Measurements from ENCODE around the gene AANAT.
"Not testable (repeated sequence)": the region's sequence is repeated elsewhere in the genome, so short reads cannot be mapped to it uniquely, and the experiment has no call there.

AANAT gene

GRCh38 chr17:76491271-76492122 lies 24.1 kb downstream of the AANAT start:
- DNase-seq, result no peak

DNA sequence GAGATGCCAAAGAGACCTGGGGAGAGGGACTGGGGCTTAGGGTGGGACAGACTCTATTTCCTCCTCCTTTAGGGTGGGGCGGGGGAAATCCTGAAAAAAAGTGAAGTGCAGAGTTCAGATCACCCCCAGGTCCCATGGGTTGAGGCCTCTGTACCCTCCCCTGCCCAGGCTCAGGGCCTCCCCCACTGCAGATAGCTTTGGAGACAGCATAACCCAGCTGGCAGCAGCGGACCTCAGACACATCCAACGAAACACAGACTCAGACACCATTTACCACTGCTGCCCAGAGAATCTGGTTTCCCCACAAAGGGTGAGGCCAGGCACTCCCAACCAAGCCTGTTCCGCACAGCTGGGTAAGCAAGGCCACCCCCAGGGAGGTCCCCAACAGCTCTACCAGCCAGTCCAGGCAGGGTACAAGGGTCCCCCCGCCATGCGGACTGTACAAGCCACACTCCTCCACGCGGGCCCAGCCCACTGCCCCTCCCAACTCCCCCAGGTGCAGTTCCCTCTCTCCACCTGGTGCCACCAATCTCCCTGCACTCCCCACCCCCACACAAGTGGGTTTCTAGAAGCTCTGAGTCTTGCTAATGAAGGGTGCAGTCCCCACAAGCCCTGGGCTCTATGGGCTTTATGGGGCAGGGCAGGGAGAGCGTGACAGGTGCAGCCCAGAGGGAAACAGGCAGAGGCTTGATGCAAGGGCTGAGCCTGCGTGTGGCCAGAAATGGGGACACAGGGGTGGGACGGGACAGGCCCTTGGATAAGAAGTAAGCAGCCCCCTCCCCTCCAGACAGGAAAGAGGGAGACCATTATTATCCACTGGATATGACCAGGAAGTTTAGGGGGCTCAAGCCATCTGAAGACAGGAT lies 25.0 kb downstream of the AANAT start:
- no peak for DNase-seq

DNA sequence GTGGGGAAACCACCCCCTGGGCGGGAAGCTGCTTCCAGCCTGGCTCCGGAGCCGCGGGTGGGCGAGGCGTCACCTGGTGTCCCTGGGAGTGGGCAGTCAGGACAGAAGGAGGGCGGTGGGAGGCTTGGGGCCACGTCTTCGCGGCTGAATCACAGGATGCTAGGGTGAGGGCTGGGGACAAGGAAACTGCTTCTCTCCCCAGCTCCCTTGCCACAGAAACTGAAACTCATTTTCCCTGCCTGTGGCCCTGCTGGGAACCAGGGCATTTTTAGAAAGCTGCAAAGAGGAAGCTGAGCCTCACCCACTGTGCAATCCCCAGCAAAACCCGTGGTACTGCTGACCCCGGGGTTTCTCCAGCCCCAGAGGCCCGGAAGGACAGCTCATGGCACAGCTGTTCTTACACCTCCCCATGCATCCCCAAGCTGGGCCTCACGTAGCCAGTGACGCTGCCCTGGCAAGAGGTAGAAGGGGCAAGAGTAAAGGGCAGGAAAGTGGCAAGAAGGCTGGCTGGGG lies 25.6 kb downstream of the AANAT start:
- no peak for DNase-seq

DNA sequence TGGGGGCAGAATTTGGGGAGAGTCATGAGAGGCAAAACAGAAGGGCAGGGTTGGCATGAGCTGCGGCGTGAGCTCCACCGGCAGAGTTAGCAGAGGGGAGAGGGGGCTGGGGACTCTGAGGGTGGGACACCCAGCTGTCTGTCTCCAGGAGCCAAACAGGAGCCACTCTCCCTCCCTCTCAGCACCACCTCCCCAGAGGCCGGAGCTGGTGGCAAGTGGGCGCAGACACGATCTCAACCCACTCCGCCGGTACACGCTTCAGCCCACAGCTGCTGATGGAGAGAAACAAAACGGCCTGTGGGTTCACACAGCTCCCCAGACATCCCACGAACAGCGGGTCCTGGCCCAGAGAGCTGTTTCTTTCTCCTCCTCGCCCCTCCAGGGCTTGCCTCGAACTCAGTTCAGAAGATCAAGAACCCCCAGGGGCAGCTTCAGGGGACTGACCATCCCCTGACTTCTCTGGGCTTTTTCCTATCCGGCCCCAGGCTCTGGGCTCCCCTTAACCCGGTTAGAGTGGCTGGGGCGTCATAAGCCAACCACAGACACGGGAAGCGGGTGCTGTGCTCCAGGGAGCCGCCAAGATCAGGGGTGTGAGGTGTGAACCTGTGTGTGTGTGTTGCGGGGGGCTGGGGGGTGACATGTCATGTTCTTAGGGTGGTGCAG lies 26.2 kb downstream of the AANAT start:
- DNase-seq, result no peak

DNA sequence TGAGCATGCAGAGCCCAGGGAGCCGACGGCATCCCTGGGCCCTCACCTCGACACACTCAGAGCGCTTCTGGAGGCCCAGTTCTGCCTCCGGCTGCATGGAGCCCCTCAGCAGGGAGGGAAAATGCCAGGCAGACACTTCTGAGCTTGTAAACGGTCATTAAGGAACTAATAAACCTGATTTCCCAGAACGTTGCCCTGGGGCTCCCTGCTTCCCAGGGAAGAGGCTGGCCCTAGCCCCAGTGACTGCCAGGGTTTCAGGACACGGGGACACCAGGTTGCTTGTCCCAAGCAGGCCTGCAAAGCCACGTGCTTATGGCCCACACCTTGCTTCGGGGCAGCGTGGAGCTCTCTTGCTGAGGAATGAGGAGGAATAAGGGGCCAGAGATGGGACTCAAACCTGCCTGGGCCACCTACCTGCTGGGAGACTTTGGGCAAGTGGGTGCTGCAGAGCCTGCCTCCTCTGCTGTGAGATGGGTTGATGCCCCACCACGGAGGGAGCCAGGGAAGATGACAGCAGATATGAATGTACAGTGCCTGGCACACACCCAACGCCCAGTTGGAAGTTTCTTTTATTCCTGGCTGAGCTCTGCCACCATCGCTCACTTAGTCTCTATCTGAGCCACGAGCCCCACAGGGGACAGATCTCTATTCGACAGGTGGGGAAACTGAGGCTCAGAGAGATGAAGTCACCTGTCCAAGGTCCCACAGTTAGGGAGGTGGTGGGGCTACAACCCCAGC lies 28.4 kb downstream of the AANAT start:
- no peak for DNase-seq

- DNase-seq, result no peak
Measured at GRCh38 chr17:76496464-76496863, 29.1 kb downstream of the AANAT start.

DNA sequence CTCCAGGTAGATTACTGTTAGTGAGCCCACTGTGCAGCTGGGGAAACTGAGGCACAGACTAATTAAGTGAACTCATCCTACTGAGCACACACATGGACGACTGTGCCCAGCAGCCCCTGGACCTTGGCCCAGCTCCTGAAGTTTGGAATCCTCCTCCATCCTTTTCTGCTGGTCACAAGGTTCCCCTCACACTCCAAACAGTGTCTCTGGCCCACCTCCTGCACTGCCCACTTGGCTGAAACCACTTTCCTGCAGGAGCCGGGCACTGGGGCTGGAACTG lies 30.2 kb downstream of the AANAT start:
- DNase-seq, result no peak

DNA sequence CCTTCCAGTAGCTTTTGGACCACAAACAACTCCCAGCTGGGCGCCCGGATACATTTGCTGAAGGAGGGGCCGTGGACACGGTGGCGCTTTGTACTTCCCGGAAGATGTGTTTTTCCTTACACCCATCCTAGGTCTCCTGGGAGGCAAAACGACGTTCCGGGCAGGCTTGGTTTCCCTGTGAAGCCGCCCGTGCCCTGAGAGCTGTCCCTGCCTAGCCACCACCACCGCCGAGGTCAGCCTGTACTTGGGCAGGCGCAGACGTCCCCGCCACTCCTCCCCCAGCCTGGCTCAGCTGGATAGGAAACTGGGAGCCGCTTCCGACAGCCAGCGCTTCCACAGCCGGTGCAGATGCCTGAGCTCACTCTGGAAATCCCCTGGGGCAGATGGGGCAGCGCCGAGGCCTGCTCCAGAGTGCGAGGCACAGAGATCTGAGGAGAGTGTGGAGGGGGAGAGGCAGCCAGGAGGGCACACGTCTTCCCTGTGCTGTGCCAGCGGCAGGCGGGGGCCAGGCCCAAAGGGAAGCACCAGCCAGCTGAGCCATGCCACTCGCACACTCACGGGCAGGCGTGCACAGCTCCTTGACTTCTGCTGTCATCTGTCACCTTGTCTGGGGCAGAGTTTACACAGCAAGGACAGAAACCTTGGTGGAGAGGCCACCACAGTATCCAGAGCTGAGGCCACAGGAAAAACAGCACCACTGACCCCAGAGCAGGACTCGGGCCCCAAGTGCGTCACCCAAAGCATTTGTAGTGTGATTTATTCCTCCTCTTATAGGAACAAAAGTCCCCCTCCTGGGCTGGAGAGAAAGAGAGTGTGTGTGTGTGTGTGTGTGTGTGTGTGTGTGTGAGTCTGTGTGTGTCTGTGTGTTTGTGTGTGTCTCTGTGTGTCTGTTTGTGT lies 30.8 kb downstream of the AANAT start:
- DNase-seq, result no peak

- DNase-seq, result no peak
Measured at GRCh38 chr17:76498876-76499251, 31.5 kb downstream of the AANAT start.

GRCh38 chr17:76499267-76499667 lies 31.9 kb downstream of the AANAT start:
- DNase-seq, result no peak

DNA sequence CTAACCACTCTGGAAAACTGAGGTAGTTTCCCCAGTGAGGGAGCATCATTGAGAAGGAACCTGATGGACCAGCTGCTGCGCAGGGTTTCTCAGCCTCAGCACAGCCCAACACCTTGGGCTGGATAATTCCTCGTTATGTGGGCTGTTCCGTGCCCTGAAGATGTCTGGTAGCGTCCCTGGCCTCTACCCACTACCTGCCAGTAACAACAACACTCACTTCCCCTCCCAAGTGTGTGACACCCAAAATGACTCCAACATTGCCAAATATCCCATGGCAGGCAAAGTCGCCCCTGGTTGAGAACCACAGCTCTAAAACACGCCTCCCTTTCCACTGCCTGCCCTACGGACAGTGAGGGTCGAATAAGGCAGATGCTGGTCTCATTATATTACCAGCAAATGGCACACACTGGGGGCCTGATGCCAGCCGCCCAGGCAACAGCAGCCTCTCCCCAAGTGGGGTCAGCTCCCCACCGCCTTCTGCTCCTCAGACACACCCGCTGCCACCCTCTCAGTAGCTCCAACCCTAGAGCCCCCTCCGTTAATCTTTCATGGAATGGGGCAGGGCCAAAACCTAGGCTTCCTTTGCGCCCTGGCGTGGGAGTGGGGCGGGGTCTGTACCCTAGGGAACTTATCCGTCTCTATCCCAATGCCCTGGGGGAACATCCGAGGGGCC lies 32.8 kb downstream of the AANAT start:
- DNase-seq, result no peak

- no peak for DNase-seq
Measured at GRCh38 chr17:76500747-76501017, 33.3 kb downstream of the AANAT start.

DNA sequence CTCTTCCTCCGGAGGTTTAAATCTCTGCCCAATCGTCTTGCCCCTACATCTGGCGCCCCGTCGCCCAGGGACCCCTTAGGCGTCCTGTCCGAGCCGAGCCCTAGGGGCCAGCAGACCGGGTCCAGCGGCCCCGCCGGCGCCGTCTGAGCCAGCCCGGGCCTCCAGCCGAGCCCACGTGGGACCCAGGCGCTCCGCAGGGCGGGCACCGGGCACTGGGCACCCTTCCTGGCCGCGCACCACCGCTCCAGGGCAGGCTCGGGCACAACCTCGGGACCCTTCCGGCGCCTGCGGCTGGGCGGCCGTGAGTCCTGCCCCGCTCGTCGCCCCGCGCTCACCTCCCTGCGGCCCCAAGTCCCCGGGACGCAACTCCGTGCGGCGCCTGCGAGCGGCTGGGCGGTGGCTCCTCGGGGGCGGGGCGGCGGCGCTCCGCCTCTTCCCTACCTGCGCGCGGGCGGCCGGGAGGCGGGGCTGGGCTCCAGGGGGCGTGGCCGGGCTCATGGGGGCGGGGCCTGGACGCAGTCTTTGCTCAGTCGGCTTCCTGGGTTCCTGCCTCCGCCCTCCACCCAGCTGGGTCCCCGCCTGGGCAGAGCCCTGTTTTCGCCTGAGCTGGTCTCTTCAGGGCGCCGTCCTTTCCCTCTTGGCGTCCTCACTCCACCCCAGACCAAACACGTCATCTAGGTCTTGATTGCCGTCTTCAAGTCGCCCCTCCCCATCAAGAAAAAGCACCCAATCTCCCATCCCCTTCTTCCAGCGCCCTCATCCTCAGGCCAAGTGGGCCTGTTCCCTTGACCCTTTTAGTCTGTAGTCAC lies 33.8 kb downstream of the AANAT start, which contains the start of gene RHBDF2:
Gene RHBDF2, minus strand, starts transcription at position 406 of the 809 bp plus-strand sequence. CDS start 19,899 bp downstream, outside the sequence.
- peak; percentile 99 for DNase-seq

DNA sequence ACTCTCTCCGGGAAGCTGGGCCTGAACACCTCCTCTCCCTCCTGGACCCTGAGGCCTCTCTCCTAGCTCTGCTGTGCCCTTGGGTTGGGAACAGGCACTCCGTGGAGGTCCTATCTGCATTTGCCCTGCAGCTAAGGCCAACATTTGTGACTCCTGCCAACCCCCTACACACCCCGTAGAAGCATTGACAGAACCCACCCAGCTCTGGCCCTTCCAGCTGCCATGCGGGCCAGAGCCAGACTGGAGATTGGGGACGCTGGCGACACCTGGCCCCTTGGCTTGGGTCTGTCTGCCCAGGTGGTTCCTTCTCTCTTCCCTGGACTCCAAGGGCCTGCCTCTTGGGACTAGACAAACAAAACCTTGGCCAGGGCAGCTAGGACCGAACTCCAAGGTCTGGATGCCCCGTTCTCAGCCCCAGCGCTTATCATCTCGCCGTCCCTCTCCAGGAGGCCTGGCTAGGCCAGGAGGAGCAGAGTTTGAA lies 34.5 kb downstream of the AANAT start:
- no peak for DNase-seq

GRCh38 chr17:76502341-76503211 lies 35.2 kb downstream of the AANAT start:
- no peak for DNase-seq

DNA sequence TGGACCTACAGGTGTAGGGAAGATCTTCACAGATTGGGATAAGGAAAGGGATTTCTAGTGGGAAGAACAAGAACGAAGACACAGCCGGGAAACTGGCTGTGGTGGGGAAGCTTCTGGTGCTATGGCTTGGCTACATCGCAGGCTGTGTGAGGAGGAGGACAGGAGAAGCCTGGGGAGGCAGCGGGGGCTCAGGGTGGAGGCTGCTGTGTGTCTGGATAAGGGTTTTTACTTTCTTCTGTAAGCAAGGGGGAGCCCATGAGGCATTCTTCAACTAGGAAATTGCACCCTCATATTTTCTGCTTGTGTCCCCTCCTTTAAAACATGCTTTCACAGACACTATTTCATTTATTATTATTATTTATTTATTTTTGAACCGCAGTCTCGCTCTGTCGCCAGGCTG lies 36.7 kb downstream of the AANAT start:
- no peak for DNase-seq

- peak; percentile 93 for DNase-seq
Measured at GRCh38 chr17:76506408-76507345, 39.3 kb downstream of the AANAT start.

DNA sequence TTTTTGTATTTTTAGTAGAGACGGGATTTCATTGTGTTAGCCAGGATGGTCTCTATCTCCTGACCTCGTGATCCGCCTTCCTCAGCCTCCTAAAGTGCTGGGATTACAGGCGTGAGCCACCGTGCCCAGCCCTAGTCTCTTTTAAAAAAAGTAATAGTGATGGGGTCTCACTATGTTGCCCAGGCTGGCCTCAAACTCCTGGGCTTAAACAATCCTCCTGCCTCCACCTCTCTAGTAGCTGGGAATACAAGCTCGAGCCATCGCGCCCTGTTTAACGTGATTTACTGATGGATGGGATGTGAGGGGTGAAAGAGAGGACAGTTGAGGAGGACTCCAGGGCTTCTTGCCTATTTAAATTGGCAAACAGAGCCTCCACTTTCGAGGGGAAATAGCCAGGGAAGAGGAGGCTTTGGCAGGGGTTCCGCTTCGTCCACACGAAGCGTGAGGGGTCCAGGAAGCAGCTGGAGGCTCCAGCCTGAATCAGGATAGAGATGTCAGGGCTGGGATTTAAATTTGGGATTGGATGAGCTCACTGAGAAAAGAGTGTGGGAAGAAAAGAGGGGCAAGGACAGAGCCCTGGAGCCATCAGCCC lies 41.2 kb downstream of the AANAT start:
- DNase-seq, result not testable (repeated sequence)
